Tibial nerve (tissue), 3 donors: ENCODE data around the gene ASB16.

Experiments used
- POLR2A ChIP-seq, 2 donors: fragments of 450-650 bp; IDR thresholded peaks; one replicate each; pipeline ENCODE4 v1.6.1; 2017; ENCODE audit warnings: antibody characterized with exemption in 2 of 2, mild to moderate bottlenecking in 2 of 2, moderate library complexity in 2 of 2
- TF ChIP-seq, protein P1 (sequence below), 5 experiments: fragments of 200-600 bp in 3 of 5; fragments of 450-650 bp in 2 of 5; sonication (generic) in 3 of 5; IDR thresholded peaks; one replicate each; pipeline ENCODE4 v1.5.1; 2016 to 2019; ENCODE audit warnings: antibody characterized with exemption in 5 of 5, mild to moderate bottlenecking in 3 of 5, moderate library complexity in 2 of 5

DNA sequence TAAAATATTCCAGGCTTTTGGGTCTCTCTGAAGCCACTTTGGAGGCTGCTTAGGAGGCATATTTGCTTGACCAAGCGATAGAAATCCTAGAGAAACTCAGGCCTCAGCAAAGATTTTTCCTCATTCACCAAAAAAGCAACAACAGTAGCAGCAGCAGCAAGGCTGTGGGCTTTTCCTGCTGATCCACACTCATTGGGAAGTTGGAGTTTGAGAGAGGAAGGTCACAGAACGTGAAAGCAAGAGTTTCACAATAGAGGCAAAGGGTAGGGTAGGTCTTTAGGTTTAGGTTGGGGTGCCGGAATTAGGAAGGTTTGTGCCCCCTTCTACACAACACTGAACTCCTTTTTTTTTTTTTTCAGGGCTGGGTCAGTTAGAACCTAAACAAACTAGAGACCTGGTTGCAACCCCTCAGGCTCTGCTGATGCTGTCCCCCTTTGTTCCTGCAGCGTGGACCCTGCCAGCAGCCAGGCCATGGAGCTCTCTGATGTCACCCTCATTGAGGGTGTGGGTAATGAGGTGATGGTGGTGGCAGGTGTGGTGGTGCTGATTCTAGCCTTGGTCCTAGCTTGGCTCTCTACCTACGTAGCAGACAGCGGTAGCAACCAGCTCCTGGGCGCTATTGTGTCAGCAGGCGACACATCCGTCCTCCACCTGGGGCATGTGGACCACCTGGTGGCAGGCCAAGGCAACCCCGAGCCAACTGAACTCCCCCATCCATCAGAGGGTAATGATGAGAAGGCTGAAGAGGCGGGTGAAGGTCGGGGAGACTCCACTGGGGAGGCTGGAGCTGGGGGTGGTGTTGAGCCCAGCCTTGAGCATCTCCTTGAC lies 18.3 kb downstream of the ASB16 start:
- TF ChIP-seq, protein P1, sequence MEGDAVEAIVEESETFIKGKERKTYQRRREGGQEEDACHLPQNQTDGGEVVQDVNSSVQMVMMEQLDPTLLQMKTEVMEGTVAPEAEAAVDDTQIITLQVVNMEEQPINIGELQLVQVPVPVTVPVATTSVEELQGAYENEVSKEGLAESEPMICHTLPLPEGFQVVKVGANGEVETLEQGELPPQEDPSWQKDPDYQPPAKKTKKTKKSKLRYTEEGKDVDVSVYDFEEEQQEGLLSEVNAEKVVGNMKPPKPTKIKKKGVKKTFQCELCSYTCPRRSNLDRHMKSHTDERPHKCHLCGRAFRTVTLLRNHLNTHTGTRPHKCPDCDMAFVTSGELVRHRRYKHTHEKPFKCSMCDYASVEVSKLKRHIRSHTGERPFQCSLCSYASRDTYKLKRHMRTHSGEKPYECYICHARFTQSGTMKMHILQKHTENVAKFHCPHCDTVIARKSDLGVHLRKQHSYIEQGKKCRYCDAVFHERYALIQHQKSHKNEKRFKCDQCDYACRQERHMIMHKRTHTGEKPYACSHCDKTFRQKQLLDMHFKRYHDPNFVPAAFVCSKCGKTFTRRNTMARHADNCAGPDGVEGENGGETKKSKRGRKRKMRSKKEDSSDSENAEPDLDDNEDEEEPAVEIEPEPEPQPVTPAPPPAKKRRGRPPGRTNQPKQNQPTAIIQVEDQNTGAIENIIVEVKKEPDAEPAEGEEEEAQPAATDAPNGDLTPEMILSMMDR (IDR thresholded peaks at IDR 0.05), result no peak
- no peak for TF ChIP-seq POLR2A (IDR thresholded peaks at IDR 0.05)
